ENCODE results near the gene OR56A3.
"Not testable (repeated sequence)": the region's sequence is repeated elsewhere in the genome, so short reads cannot be mapped to it uniquely, and the experiment has no call there.

OR56A3 gene, protein sequence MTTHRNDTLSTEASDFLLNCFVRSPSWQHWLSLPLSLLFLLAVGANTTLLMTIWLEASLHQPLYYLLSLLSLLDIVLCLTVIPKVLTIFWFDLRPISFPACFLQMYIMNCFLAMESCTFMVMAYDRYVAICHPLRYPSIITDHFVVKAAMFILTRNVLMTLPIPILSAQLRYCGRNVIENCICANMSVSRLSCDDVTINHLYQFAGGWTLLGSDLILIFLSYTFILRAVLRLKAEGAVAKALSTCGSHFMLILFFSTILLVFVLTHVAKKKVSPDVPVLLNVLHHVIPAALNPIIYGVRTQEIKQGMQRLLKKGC

DNA sequence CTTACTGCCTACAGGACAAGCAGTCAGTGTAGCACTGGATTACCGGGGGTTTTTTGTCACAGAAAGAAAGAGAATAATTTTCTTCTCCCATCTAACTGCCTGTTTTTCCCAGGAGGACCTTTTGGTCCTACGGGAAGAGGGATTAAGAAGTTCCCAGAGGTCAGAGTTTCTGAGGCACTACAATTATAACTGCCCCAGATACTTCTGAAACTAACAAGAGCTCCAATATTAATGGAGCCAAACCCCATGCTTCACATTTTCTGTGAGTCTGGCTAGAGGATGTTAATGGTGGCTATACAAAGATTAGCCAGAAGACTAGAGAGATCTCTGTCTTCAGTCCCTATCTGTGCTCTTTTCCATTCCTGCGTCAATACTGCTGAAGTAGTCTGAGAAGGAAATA, at the start of gene OR56A3:
Gene OR56A3 (plus strand): TSS at position 301 of the 400 bp plus-strand sequence. CDS start 5,096 bp downstream, outside the sequence.
- DNase-seq (ENCODE audit: low read depth) = no peak

DNA sequence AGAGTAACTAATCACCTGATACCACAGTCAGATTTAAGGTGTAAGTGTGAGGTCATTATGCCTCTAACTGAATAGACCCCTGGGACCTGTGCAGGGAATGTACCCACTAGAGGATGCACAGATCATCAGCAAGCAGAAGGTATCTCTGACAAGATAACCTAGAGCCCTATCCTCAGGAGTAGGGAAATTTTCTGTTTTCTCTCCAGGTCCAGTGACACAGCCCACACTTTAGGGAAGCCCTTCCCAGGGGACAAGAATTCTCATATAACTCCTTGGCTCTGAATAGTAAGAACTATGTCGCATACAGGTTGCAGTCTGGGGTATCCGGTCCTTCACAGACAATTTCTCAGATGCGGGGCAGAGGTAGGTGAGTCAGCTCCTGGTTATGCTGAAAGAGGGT, 49.1 kb upstream of the OR56A3 start, which contains the start of gene OR52E5:
Gene OR52E5 (plus strand): TSS at position 301 of the 400 bp plus-strand sequence. CDS start 7,569 bp downstream, outside the sequence.
- DNase-seq (ENCODE audit: low read depth) = no peak

DNA sequence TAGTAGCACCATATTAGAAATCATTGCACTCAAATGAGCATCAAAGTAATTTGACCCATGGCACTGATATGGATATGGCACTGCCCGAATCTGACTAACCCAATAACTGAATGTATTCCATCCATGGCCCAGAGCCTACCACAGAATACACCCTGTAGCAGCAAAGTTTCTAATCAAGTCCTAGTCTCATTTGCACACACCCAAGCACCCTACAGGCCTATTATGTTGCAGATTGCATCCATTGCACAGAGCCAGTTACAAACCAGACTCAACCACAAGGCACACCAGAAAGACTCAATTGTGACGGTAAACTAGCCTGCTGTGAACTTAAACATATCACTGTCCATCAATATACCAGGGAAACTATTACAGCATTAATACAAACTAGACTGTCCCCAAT, 42.5 kb upstream of the OR56A3 start:
- no peak for DNase-seq (ENCODE audit: low read depth)

DNA sequence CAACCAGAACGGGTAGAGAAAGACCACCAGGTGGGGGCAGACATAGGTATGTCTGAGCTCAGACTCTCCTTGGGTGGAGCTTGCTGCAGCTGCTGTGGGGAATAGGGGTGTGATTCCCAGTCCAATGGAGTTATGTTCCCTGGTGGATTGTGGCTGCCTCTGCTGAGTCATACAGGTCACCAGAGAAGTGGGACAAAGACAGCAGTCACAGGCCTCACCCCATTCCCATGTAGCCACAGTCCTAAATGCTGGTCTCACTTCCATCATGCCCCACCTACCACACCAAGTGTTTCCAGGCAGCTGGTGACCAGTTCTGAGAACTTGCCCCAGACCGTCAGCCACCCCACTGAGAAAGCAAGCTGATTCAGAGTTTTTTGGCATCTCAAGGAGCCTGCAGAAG, 31.5 kb upstream of the OR56A3 start:
- DNase-seq (ENCODE audit: low read depth) = no peak

DNA sequence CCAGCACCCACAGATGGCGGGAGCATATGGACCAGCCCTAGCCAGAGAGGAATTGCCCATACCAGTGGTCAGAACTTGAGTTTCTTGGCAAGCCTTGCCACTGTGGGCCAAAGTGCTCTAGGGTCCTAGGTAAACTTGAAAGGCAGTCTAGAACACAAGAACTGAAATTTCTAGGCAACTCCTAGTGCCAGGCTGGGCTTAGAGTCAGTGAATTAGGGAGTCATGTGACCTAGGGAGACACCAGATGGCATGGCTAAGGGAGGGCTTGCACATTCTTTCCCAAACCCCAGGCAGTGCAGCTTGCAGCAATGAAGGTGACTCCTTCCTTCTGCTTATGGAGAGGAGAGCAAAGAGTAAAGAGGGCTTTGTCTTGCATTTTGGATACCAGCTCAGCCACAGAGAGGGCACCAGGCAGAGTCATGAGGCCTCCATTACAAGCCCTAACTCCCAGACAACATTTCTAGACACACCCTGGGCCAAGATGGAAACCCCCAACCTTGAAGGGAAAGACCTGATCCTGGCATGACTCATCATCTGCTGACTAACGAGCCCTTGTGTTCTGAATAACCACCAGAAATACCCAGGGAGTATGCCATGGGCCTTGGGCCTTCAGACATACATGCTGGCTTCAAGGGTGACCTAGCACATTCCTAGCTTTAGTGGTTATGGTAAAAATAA, 19.2 kb upstream of the OR56A3 start:
- DNase-seq (ENCODE audit: low read depth) = no peak

DNA sequence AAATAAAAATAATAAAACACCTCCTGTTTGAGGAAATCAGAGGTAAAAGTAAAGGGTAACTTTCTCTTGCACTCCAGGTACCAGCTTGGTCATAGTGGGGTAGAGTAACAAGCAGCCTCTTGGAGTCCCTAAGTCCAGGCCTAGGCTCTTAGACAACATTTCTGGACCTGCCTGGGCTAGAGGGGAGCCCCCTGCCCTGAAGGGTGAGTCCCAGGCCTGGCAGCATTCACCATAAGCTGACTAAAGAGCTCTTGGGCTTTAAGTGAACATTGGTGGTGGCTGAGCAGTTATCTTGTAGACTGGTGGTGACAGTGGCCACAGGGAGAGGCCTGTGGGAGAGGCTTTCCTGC, 18.6 kb upstream of the OR56A3 start:
- DNase-seq (ENCODE audit: low read depth) = no peak

DNA sequence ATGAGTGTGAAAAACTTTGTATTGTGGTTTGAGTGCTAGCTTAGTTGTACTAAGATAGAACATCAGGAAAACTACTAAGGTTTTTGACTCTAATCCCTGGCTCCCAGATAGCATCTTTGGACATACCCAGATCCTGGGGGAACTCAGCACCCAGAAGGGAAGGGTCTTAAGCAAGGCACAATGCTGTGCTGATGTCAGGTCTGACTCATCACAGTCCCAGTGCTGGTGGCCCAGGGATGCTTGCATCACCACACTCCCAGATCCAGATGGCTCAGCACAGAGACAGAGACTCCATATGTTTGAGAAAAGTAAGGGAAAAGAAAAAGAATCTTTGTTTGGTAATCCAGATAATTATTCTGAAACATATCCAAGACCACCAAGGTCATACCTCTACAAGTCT, 18.3 kb upstream of the OR56A3 start:
- DNase-seq (ENCODE audit: low read depth) = no peak

DNA sequence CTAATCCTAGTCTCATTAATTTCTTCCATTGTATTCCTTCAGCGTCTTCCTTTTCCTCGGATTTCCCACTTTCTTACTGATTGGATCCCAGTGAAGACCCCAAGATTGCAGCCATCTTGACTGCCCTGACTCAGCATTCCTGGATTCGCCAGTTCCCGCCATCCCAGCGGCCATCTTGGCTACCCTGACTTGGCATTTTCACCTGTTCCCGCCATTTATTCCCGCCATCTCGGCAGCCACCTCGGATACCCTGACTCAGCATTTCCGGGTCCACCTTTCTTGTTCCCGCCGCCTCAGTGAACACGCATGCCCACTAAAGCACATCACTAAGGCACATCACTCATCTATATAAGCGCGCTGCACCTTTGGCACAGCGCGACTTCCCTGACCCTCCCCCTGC, 13.8 kb upstream of the OR56A3 start:
- DNase-seq (ENCODE audit: low read depth) = no peak

DNA sequence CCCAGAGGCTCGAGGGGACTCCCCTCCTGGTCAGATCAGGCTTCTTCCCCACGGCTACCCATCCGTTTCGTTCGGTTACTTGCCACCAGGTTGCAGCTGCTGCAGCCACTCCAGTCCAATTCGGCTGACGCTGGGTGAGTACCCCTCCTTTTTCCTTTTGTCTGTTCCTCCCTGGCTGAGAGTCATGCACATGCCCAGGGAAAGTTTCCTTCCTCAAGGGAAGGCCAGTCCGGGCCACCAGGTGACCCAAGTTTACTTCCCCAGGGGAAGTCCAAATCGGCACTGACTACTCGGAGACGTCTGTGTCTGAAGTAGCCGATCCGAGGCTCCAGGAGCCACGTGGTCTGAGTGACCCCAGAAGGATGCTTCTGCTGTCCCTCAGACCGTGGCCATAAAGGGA, 13.2 kb upstream of the OR56A3 start:
- DNase-seq (ENCODE audit: low read depth) = no peak

DNA sequence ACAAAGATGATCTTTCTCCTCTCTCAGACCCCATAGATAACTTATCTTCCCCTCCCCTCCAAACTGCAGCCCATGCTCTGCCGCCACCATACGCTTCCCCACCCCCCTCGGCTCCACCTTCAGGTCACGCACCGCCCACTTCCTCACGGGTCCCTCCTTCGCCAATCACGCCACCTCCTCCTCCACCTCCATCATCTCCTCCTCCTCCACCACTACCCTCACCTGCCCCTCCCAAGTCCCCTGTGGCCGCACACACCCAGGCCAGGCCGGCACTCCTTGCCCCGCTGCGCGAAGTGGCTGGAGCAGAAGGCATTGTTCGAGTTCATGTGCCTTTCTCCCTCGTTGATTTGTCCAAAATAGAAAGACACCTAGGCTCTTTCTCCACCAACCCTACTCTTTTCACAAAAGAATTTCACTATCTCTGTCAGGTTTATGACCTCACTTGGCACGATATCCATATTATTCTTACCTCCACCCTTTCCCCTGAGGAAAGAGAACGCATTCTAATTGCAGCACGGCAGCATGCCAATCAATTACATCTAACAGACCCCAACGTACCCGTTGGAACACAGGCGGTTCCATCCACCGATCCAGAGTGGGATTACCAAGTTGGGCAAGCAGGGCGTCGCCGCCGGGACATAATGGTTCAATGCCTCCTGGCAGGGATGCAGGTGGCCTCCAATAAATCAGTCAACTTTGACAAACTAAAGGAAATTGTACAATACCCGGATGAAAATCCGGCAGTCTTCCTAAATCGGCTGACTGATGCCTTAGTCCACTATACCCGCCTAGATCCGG, 12.3 kb upstream of the OR56A3 start:
- DNase-seq (ENCODE audit: low read depth) = no peak

DNA sequence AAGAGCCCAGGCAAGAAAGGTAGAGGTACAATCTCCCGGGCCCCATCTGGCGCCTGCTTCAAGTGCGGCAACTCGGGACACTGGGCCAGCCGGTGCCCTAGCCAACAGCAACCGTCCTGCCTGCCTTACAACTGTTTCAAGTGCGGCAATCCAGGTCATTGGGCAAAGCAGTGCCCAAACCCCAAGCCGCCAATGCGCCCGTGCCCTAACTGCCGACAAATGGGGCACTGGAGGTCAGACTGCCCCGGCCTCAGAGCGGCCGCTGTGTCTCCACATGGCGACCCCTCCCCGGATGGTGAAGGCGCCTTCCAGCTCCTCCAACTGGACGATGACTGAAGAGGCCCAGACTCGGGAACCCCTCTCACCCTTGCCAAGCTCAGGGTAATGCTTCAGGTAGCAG, 11.4 kb upstream of the OR56A3 start:
- no peak for DNase-seq (ENCODE audit: low read depth)

DNA sequence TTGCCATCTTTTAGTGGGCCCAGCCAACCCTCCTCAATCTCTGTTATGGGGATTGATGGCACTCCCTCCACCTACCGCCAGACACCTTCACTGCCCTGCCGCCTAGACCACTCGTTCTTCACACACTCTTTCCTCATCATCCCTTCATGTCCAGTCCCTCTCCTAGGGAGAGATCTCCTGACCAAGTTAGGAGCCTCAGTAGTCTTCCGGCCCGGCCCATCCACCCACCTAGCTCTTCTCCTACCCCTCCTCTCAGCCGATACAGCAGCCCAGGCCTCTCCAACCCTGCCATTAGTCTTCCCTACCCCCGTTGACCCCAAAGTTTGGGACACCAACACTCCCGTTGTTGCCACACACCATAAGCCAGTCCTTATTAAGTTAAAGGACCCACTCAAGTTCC, 11.0 kb upstream of the OR56A3 start:
- DNase-seq (ENCODE audit: low read depth) = no peak

DNA sequence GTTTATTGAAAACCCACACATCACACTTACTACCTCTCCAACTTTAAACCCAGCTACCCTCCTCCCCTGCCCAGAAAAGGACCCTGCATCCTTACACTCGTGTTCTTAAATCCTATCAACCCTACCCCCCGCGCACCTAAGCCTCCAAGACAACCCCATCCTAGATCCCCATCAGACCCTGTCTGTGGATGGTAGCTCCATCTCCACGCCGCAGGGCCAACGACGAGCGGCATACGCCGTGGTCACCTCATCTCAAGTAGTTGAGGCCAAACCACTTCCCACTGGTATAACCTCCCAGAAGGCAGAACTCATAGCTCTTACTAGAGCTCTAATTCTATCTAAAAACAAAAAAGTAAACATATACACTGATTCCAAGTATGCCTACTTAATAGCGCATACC, 9.4 kb upstream of the OR56A3 start:
- no peak for DNase-seq (ENCODE audit: low read depth)

DNA sequence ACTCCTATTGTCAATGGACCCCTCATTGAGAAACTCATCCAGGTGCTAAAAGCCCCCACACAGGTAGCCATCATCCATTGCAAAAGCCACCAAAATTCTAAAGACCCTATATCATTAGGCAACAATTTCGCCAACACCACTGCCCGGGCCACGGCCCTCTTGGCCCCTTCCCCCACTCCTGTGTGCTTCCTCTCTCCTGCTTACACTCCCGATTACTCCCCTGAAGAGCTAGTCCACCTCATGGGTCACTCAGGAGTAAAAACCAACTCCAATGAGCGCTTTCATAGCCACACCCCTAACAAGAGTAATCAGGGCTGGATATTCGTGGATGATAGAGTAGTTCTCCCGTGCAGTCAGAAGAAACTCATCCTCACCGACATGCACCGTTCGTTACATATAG, 8.9 kb upstream of the OR56A3 start:
- no peak for DNase-seq (ENCODE audit: low read depth)

DNA sequence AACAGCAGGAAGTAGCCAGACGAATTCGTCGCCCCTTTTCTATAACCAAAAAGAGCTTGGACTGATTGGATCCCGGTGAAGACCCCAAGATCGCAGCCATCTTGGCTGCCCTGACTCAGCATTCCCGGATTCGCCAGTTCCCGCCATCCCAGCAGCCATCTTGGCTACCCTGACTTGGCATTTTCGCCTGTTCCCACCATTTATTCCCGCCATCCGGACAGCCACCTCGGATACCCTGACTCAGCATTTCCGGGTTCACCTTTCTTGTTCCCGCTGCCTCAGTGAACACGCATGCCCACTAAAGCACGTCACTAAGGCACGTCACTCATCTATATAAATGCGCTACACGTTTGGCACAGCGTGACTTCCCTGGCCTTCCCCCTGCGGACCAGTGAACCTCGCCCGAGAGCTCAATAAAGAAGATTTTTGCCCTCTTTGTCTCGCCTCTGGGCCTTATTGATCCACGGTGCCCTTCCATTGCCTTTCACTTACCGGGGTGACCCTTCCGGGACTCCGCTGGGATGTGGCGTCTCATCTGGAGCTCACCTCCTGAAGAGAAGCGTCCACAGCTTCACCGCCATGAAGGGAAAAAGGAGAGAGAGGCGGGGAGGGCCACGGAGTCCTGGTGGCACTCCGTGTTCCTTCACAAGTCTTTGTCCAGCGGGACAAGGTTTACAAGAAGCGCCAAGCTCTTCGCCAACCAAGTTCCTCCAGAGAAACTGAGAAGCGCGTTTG, 4.0 kb upstream of the OR56A3 start:
- no peak for DNase-seq (ENCODE audit: low read depth)

DNA sequence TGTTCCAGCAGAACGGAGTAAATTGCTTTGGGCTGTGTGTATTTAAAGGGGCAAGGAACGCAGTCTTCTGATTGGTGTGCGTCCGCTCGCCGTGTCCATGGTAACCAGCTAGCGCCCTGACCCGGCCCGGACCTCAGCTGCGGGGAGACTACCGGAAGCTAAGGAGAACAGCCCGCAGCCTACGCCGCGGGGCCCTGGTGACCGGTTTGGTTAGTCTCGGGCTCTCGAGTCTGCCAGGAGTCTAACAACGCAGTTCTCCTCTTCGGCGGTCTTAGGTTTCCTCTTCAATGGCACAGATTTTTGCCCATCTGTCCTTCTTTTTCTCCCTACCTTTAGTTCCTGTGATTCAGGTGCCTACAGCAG, 3.5 kb upstream of the OR56A3 start:
- DNase-seq (ENCODE audit: low read depth) = no peak

DNA sequence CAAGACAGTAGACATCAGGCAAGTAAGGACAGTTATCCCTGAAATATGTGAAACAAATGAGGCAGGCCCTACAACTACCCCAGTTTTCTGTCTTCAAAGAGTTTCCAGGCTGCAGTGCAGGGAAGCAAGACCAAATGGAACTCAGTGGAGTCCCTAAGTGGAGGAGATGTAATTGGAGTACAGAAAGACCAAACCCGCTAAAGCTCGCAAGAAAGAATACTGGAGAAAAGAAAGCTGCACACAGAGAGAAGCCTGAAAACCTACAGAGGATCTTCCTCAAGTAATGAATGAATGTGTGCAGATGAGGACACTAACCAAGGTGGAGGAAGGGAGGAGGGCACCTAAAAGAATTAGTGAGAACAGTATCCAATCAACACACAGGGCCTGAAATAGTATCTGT, 1.3 kb upstream of the OR56A3 start:
- DNase-seq (ENCODE audit: low read depth) = no peak

DNA sequence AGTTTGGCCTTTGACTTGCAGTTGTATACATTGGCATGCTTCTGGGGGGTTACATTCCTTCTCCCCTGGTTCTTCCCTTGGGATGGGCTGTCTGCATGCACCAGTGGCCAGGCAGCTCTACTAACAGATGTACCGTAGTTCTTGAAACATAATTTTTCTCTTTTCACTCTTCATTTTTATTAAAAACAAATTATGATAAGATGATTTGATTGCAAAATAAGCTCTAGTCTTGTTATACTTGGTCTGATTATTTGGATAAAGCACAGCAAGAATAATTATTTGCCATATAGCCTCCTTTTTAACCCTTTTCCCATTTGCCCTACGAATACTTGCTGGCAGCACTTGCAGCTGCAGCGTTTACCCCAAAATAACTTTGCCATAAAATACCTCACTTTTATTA, 13.5 kb downstream of the OR56A3 start:
- DNase-seq (ENCODE audit: low read depth) = no peak

DNA sequence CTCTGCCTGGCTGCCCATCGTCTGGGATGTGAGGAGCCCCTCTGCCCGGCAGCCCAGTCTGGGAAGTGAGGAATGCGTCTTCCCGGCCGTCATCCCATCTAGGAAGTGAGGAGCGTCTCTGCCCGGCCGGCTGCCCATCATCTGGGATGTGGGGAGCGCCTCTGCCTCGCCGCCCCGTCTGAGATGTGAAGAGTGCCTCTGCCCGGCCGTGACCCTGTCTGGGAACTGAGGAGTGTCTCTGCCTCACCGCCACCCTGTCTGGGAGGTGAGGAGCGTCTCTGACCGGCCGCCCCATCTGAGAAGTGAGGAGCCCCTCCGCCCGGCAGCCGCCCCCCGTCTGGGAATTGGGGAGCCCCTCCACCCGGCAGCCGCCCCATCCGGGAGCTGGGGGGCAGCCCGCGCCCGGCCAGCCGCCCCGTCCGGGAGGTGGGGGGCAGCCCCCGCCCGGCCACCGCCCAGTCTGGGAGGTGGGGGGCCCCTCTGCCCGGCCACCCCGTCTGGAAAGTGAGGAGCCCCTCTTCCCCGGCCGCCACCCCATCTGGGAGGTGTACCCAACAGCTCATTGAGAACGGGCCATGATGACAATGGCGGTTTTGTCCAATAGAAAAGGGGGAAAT, 18.8 kb downstream of the OR56A3 start:
- not testable (repeated sequence) for DNase-seq (ENCODE audit: low read depth)

DNA sequence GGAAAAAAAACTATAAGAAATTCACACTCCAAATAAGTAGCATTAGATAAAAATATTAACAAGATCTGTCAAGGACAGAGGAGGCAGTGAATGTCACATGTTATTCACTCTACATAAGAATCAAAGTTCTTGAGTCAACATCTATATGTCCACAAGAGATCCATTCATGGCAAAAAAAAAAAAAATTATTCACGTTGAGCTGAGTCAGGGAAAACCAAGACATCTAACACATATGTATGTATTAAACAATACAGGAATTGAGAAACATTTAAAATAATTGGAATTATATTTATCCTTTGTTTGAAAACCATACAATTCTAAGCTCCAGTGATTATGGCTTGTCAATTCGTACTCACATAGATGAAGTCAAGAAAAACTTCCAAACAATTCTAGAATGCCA, 24.9 kb downstream of the OR56A3 start:
- no peak for DNase-seq (ENCODE audit: low read depth)

DNA sequence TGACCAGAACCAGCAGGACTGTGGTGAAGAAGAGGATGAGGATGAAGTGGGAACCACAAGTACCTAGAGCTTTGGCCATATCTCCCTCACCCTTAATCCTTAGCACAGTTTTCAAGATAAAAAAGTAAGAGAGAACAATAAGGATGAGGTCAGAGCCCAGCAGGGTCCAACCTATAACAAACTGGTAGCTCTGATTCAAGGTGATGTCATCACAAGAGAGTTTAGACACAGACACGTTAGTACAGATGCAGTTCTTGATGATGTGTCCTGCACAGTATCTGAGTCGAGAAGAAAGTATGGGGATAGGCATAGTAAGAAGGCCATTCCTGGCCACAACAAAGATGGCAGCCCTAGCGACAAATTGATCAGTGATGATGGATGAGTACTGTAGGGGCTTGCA, 25.7 kb downstream of the OR56A3 start:
- no peak for DNase-seq (ENCODE audit: low read depth)

DNA sequence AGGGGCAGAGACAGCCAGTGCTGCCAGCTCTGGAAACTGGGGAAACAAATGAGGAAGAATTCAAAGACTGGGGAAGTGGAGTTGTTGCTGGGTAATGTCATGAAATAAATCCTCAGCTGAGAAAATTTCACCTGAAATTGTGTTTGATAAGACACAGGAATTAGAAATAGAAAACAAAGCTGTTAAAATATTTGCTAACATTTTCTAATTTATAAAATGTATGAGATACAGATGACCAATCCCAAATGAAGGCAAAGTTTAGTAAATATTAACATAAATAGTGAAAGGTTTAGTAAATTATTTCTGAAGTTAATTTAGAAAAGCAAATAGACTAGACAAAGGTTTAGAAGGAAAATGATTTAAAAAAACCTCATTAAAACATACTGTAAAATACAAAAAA, 26.3 kb downstream of the OR56A3 start, which contains the start of gene OR56A5:
Gene OR56A5 (minus strand): TSS at position 101 of the 400 bp plus-strand sequence. CDS start 0 bp downstream, at position 101.
- no peak for DNase-seq (ENCODE audit: low read depth)

All from GM04503 (cell line).